ENCODE results near the gene CCR4. TPM values are rescaled to one million over a fixed set of nuclear protein-coding genes. Genes with fewer than 3 reads are reported as not detected.

Gene CCR4
- total and polyA plus RNA-seq, 2 of the 8 experiments (the other 6 are each of a cell fraction or from before 2014, with no cell fraction given): 0.11 to 0.15 TPM

DNA sequence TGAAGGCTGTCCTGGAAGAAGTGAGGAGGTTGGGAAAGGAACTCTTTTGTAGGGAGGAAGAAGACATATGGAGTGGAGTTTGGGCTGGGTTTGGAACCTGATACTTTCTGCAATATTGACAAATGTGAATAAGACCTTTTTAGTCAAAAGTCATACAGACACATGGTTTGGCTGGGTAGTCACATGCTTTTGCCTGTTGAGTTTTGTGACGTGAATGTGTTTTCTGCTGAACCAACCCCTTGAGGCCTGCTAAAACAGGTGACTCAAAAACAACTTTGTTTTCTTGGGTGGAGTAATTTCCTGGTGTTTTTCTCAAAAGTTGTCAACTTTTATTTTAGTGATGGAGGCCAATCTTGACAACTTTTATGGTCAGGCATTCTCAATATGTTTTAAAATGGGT lies 39.4 kb upstream of the CCR4 start (continued):
- no peak for TF ChIP-seq BCL11A (IDR thresholded peaks at IDR 0.05; ENCODE audit: low read depth in 2 of 2, low read length in 2 of 2)
- no peak for TF ChIP-seq SIRT6 (IDR thresholded peaks at IDR 0.05; ENCODE audit: low read length)
- no peak for TF ChIP-seq KDM4A (IDR thresholded peaks at IDR 0.05; ENCODE audit: low read depth, low read length, severe bottlenecking)
- no peak for TF ChIP-seq SIN3A (conservative IDR thresholded peaks at IDR 0.05 in 1 of 2, IDR thresholded peaks at IDR 0.05 in 1 of 2; ENCODE audit: low read depth in 1 of 2, low read length in 2 of 2)
- TF ChIP-seq SIX5 (IDR thresholded peaks at IDR 0.05; ENCODE audit: low read depth, low read length): no peak

Measured in H1 (cell line).